Muscle layer of duodenum (tissue), 2 donors: ENCODE measurements around the gene NAA16.

ENCODE experiments used
- H3K27ac ChIP-seq: one replicate; pipeline ENCODE4 v1.7.0; 2013; ENCODE audit warnings: mild to moderate bottlenecking, low read length
- H3K27me3 ChIP-seq: one replicate; pipeline ENCODE4 v1.7.0; 2013; ENCODE audit warnings: low read depth, mild to moderate bottlenecking, control low read depth, low read length
- H3K36me3 ChIP-seq, 2 donors: one replicate each; pipeline ENCODE4 v1.7.0; 2013; ENCODE audit warnings: low read length in 2 of 2, control low read depth in 1 of 2, mild to moderate bottlenecking in 1 of 2; ENCODE audit not compliant: insufficient read depth in 2 of 2, control insufficient read depth in 1 of 2
- H3K4me1 ChIP-seq, 2 donors: one replicate each; pipeline ENCODE4 v1.7.0; 2013; ENCODE audit warnings: low read length in 2 of 2, mild to moderate bottlenecking in 2 of 2, control low read depth in 1 of 2, moderate library complexity in 1 of 2; ENCODE audit not compliant: insufficient read depth in 2 of 2, control insufficient read depth in 1 of 2
- H3K4me3 ChIP-seq, 2 donors: one replicate each; pipeline ENCODE4 v1.7.0; 2013; ENCODE audit warnings: low read length in 2 of 2, low read depth in 1 of 2, mild to moderate bottlenecking in 1 of 2
- H3K9me3 ChIP-seq, 2 donors: one replicate each; pipeline ENCODE4 v1.7.0; 2013; ENCODE audit warnings: low read length in 2 of 2, control low read depth in 1 of 2, mild to moderate bottlenecking in 1 of 2; ENCODE audit not compliant: control insufficient read depth in 1 of 2
- donor health status: healthy.

Gene NAA16

DNA sequence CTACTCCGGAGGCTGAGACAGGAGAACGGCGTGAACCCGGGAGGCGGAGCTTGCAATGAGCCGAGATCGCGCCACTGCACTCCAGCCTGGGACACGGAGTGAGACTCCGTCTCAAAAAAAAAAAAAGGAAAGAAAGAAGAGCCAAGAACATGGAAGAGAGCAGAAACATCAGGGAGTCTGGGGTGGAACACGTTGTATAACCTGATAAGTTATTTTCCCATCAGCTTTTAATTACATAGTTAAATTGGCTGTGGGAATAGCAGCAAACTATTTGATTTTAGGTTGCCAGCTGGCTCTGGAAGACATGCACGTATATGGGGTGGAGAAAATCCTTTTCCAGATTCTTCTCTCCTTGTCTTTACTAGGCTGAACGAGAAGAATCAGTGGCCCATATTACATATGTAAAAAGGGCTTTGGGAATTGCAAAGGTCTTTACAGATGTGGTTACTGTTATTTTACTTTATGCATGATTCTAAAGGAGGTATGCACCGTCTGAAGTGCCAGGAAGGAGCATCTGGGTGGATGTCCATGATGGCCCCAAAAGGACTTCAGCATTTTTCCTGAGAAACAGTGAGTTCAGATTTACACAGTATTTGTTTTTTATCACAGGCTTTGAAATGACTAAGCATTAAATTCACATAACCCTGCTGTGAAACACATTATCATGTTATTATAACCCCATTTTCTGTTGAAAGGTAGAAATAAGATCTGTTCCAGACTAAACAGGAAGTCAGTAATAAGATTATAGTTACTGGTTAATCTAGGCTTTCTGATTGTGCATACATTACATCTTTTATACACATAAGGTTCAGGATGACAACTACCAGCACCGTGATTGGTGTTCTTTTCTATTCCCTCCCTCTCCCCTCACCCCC lies 4.6 kb upstream of the NAA16 start:
- no peaks in the 10 kb centered on the region for H3K36me3 ChIP-seq
- no peak overlapping the region for H3K4me3 ChIP-seq
- H3K9me3 ChIP-seq = no peaks in the 10 kb centered on the region
- H3K27me3 ChIP-seq = no peaks in the 10 kb centered on the region
- H3K4me1 ChIP-seq = peaks cover 0 to 6% of the 10 kb centered on the region in 2 donors
- H3K27ac ChIP-seq = no peak overlapping the region

DNA sequence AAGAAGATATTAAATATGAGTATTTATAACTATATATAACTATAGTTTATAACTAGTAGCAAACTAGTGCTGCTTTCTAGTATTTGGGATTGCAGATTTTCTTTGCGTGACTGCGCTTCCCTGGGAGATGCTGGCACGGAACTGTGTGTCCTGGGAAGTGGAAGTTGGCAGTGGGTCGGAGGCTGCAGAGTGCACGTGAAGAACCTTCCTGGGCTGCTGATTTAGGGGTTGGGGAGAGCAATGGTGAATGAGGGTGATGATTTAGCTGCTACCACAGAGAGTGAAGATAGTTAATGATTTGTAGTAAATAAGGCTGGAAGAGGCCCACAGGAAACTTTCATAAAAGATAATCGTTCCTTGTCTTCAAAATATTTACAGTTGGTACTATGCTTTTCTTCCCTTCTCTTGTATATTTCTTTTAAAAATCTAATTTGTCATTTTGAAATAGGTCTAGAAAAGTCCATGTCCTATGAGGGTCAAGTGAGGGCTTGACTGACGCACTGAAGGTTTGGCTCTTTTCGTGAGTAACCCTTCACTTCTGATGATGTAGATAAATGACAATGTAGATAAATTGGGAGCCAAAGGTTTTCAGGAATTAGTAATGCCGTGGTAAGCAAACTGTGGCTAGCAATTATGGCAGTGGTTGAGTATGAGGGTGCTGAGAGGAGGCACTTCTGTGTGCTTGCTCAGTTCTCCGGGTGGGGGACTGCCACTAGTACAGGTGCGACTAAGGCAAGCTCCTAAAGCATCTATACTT lies 3.0 kb upstream of the NAA16 start:
- H3K4me3 ChIP-seq = no peak overlapping the region
- H3K27me3 ChIP-seq = no peaks in the 10 kb centered on the region
- H3K9me3 ChIP-seq = no peaks in the 10 kb centered on the region
- peaks cover 2 to 8% of the 10 kb centered on the region in 2 donors for H3K4me1 ChIP-seq
- no peak overlapping the region for H3K27ac ChIP-seq
- H3K36me3 ChIP-seq = no peaks in the 10 kb centered on the region

- Histone ChIP-seq H3K27ac (peak overlapping the region; percentile 95), H3K9me3 (no peaks in the 10 kb centered on the region), H3K4me3 (peak overlapping the region; percentile 78 to 99), H3K4me1 (peaks cover 6 to 29% of the 10 kb centered on the region in 2 donors), H3K36me3 (no peaks in the 10 kb centered on the region), H3K27me3 (no peaks in the 10 kb centered on the region)
These were observed 524 bp downstream of the NAA16 start for GRCh38 chr13:41311406-41312175.

DNA sequence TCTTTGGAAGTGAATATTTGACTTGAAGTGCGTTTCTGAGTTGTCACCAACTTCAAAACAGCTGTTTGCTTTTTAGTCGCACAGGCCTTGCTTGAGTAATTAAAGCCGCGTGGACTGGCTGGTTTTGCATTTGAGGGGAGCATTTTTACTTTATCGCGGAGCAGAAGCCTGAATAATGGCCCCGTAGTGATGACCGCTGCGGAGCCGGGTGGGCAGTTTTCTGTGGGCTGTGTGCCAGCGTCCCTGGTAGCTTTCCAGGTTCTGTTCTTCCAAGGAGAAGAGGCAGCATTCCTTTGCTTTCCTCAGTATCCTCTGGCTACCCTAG lies 1.1 kb downstream of the NAA16 start:
- peaks cover 9 to 29% of the 10 kb centered on the region in 2 donors for H3K4me1 ChIP-seq
- H3K27ac ChIP-seq = peak overlapping the region; percentile 95
- peak overlapping the region; percentile 78 to 99 for H3K4me3 ChIP-seq
- H3K27me3 ChIP-seq = no peaks in the 10 kb centered on the region
- no peaks in the 10 kb centered on the region for H3K36me3 ChIP-seq
- H3K9me3 ChIP-seq = no peaks in the 10 kb centered on the region

DNA sequence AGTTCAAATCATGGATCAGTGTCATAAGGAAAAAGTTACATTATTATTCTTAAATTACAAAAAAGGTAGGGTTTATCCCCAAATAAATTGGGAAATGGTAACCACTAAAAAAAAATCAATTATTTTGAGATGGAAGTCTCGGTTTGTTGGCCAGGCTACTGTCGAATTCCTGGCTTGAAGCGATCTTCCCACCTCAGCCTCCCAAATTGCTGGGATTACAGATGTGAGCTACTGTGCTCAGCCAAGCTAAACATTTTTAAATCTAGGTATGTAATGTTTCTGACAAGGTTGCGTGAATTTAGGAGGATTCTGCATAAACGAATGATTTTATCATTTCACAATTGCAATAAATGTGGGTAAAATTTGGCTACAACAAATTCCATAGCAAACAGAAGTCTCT lies 2.0 kb downstream of the NAA16 start:
- Histone ChIP-seq H3K9me3 (no peaks in the 10 kb centered on the region), H3K27ac (no peak overlapping the region), H3K4me1 (peaks cover 9 to 34% of the 10 kb centered on the region in 2 donors), H3K27me3 (no peaks in the 10 kb centered on the region), H3K36me3 (peaks cover 0 to 7% of the 10 kb centered on the region in 2 donors), H3K4me3 (peak overlapping the region; percentile 23 to 78)

DNA sequence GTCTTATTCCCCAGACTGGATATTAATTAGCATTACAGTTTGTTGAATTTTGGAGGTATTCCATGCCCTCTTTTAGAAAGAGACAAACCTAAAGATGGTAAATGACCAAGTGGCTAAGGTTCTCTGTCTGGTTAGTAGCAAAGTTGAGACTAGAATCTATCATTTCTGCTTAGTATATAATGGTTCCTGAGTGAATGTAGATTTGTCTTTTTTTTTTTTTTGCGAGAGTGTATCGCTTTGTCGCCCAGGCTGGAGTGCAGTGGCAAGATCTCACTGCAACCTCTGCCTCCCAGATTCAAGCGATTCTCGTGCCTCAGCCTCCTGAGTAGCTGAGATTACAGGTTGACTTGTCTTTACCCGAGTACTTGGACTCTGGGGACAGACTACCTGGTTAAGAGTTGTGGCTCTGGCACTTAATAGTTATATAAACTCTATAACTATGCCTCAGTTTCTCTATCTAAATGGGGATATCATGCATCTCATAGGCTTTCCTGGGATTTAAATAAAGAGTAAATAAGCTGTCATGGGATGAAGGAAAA lies 2.7 kb downstream of the NAA16 start:
- H3K4me3 ChIP-seq = peak overlapping the region; percentile 23 to 78
- H3K27ac ChIP-seq = no peak overlapping the region
- peaks cover 0 to 7% of the 10 kb centered on the region in 2 donors for H3K36me3 ChIP-seq
- no peaks in the 10 kb centered on the region for H3K27me3 ChIP-seq
- peaks cover 9 to 36% of the 10 kb centered on the region in 2 donors for H3K4me1 ChIP-seq
- no peaks in the 10 kb centered on the region for H3K9me3 ChIP-seq

DNA sequence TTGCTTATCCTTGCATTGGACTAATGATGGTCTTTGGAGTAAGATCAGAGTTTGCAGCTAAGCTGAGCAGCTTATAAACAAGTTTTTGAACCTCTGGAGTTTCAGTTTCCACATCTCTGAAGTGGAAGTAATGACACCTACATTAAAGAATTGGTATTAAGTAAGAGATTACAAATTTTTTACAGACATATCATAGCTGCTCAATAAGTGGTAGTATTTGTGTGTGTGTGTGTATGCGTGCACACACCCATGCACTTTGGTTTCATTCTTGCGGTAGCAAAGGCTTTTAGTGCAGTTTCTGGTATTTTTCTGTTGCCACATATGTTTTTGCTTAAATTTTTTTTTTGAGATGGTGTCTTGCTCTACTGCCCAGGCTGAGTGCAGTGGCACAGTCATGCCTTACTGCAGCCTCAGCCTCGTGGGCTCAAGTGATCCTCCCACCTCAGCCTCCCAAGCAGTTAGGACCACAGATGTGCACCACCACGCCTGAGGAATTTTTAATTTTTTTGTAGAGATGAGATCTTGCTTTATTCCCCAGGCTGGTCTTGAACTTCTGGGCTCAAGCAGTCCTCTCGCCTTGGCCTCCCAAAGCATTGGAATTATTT lies 4.5 kb downstream of the NAA16 start:
- H3K4me1 ChIP-seq = peaks cover 9 to 33% of the 10 kb centered on the region in 2 donors
- no peak overlapping the region for H3K27ac ChIP-seq

DNA sequence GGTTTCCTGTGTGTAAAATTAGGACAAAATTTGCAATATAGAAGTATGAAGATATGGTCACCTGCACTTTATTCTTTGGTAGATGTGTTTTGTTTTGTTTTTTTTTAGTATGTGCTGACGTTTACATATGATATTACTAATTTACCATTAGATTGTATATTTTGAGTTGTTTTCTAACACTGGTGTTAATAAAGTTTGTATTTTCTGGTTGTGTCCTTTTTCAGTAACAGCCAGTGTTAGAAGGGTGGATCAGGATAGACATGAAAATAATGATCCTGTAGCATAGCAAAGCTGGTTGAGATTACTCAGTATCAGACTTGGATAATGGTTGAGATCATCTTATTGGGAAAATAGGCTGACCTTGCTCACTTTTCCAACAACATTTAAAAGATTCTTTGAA lies 6.2 kb downstream of the NAA16 start:
- H3K4me1 ChIP-seq = peaks cover 9 to 30% of the 10 kb centered on the region in 2 donors
- H3K36me3 ChIP-seq = peaks cover 4 to 10% of the 10 kb centered on the region in 2 donors
- H3K27ac ChIP-seq = no peak overlapping the region
- H3K4me3 ChIP-seq = no peak overlapping the region
- no peaks in the 10 kb centered on the region for H3K27me3 ChIP-seq
- no peaks in the 10 kb centered on the region for H3K9me3 ChIP-seq

More for the DNA sequence above, 4.5 kb downstream of the NAA16 start:
- Histone ChIP-seq H3K36me3 (peaks cover 0 to 7% of the 10 kb centered on the region in 2 donors), H3K27me3 (no peaks in the 10 kb centered on the region), H3K4me3 (no peak overlapping the region), H3K9me3 (no peaks in the 10 kb centered on the region)

- Histone ChIP-seq H3K4me3 (no peak overlapping the region), H3K27me3 (no peaks in the 10 kb centered on the region), H3K27ac (no peak overlapping the region), H3K9me3 (no peaks in the 10 kb centered on the region), H3K36me3 (peaks cover 13 to 15% of the 10 kb centered on the region in 2 donors), H3K4me1 (no peaks in the 10 kb centered on the region)
These were observed 14.7 kb downstream of the NAA16 start for GRCh38 chr13:41325752-41326151.

DNA sequence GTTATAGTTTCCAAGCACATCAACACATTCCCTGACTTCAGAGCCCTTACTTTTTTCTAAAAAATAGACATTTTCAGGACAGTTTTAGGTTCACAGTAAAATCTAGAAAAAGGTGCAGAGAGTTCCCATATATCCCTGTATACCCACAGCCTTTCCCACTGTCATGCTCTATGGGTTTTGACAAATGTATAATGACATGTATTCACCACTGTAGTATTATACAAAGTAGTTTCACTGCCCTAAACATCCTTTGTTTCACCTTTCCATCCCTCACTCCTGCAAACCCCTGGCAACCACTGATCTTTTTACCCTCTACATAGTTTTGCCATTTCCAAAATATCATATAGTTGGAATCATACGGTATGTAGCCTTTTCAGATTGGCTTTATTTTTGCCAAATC lies 15.6 kb downstream of the NAA16 start:
- H3K4me1 ChIP-seq = no peaks in the 10 kb centered on the region
- peaks cover 11 to 15% of the 10 kb centered on the region in 2 donors for H3K36me3 ChIP-seq
- H3K4me3 ChIP-seq = no peak overlapping the region

More for the DNA sequence above, 15.6 kb downstream of the NAA16 start:
- Histone ChIP-seq H3K27me3 (no peaks in the 10 kb centered on the region), H3K27ac (no peak overlapping the region), H3K9me3 (no peaks in the 10 kb centered on the region)
